ENCODE results near the gene TNFRSF1A. TPM values are rescaled to one million over a fixed set of nuclear protein-coding genes. Genes with fewer than 3 reads are reported as not detected.
A peak's percentile ranks its signal among the peaks of the same experiment; 100 is the strongest.

The TNFRSF1A gene
- total and polyA plus RNA-seq, 11 donors, result 23.7 to 141 (median 54.2) TPM

DNA sequence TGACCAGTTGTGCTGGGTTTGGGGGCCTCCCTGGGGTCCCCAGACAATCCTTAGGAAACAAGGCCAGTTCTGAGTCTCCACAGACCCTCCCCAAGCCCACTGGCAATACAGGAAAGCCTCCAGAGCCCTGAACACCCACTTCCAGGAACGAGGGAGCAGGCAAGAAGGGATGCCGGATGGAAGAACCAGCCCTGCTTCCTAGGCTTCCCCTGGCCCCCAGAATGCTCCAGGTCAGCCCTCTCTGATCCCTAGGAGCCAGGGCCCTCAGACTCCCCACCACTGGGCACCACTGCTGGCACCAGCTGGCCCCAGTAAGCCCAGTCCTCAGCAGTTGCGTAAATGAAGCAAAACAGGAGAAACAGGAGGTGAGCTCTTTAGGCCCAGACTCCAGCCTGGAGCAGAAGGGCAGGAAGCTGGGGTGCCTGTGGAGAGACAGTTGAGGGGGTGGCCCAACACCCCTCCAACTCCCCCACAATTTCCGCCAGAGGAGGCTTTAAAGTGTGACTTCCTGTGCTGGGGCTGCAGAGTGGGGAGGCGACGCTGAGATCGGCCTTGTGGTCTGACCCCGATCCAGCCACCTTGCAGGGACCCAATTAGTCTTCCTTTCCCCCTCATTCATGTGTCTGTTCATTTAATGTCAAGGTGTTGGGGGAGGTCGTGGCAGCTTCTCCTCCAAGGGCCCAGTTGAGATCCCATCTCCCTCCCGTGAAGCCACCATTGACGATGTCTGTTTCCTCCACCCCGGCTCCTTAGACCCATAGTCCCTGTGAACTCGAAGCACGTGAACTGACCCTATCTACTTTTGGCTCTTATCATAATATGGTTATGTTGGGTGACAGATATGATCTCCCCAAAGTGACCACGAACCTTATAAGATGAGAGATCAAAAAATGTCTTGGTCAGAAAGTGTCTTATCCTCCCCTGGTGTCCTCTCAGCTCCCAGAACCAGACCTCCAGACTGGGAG lies 4.7 kb downstream of the TNFRSF1A start:
- no peak for ATAC-seq

DNA sequence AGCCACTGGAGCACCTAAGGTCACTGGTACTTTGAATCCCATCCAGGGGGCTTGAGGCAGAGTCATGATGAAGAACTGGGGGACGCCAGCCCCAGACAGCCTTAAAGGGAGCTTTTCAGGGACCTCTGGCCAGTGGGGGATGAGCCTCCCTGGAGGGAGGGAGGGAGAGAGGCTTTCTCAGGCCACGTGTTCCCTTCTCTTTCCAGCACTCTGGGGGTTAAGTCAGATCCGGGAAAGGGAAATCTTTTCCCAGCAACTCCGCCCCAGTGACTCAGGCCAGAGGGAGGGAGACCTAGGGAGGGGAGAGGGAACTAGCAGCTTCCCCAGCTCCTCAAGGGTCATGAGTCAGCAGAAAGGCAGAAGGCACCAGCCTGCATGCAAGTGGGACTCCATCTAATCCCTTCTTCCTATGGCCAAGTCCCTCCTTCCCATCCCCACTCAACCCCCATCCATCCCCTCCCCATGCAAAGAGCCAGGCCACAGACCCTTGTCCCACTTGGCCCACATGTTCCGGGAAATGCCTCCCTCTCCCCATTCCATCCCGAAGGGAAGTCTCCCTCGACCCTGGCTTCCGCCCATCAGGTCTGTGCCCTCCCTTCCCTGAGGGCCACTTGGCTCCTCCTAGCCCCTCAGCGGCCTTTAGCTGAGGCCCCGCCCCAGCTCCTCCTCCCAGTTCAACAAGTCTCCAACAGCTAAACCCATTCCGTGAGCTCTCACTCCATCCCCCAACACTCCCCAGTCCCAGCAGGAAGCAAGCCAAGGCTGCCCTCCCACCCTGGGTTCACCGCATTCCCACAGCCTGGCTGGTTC lies 5.6 kb downstream of the TNFRSF1A start:
- no peaks in the 10 kb centered on the region for H3K9me3 ChIP-seq
- H3K36me3 ChIP-seq, result peaks cover 0 to 54% (median 34%) of the 10 kb centered on the region in 9 donors
- no peaks in the 10 kb centered on the region for H3K27me3 ChIP-seq
- ATAC-seq (peak; percentile 72 to 88 (median 84)), DNase-seq (peak; percentile 91 to 97 (median 95))
- peak overlapping the region; percentile 86 to 100 (median 98) for H3K27ac ChIP-seq
- intact Hi-C loops (cut with DNase I), result loop anchor here in 9 of 10 donors (2.0 to 10.0 kb wide), 7 partner anchors 41 to 201 kb away; partner anchors contain the start of genes GAPDH (in 5 of the 9), LTBR (in 4 of the 9) and SCNN1A (in 2 of the 9)
- H3K4me3 ChIP-seq, result peak overlapping the region; percentile 22 to 100 (median 82)
- H3K4me1 ChIP-seq, result peaks cover 6 to 88% (median 67%) of the 10 kb centered on the region in 12 donors
- TF ChIP-seq POLR2A (IDR thresholded peaks at IDR 0.05), result peak in 1 of 2 donors; percentile 77
- TF ChIP-seq, protein P1, sequence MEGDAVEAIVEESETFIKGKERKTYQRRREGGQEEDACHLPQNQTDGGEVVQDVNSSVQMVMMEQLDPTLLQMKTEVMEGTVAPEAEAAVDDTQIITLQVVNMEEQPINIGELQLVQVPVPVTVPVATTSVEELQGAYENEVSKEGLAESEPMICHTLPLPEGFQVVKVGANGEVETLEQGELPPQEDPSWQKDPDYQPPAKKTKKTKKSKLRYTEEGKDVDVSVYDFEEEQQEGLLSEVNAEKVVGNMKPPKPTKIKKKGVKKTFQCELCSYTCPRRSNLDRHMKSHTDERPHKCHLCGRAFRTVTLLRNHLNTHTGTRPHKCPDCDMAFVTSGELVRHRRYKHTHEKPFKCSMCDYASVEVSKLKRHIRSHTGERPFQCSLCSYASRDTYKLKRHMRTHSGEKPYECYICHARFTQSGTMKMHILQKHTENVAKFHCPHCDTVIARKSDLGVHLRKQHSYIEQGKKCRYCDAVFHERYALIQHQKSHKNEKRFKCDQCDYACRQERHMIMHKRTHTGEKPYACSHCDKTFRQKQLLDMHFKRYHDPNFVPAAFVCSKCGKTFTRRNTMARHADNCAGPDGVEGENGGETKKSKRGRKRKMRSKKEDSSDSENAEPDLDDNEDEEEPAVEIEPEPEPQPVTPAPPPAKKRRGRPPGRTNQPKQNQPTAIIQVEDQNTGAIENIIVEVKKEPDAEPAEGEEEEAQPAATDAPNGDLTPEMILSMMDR (IDR thresholded peaks at IDR 0.05), result no peak
- 5 to 17% (median 9%) methylated on average over 9 to 12 of the region's 12 CpGs for WGBS, 4 donors

More for the DNA sequence above, 4.7 kb downstream of the TNFRSF1A start:
- 34 to 43% (median 40%) methylated on average over 15 of the region's 15 CpGs for WGBS, 4 donors
- intact Hi-C loops (cut with DNase I), result loop anchor here in 9 of 10 donors (2.0 to 10.0 kb wide), 7 partner anchors 40 to 200 kb away; partner anchors contain the start of genes GAPDH (in 5 of the 9), LTBR (in 4 of the 9) and SCNN1A (in 2 of the 9)
- H3K4me3 ChIP-seq, result peak overlapping the region; percentile 15 to 100 (median 82)
- H3K4me1 ChIP-seq, result peaks cover 6 to 87% (median 66%) of the 10 kb centered on the region in 12 donors
- no peaks in the 10 kb centered on the region for H3K27me3 ChIP-seq
- H3K27ac ChIP-seq, result peak overlapping the region; percentile 86 to 100 (median 98)
- H3K36me3 ChIP-seq, result peaks cover 0 to 46% (median 26%) of the 10 kb centered on the region in 9 donors
- peak in 2 of 5 donors; percentile 58 to 68 for DNase-seq
- TF ChIP-seq POLR2A (IDR thresholded peaks at IDR 0.05), result no peak
- TF ChIP-seq, protein P1 (IDR thresholded peaks at IDR 0.05), result no peak
- no peaks in the 10 kb centered on the region for H3K9me3 ChIP-seq

DNA sequence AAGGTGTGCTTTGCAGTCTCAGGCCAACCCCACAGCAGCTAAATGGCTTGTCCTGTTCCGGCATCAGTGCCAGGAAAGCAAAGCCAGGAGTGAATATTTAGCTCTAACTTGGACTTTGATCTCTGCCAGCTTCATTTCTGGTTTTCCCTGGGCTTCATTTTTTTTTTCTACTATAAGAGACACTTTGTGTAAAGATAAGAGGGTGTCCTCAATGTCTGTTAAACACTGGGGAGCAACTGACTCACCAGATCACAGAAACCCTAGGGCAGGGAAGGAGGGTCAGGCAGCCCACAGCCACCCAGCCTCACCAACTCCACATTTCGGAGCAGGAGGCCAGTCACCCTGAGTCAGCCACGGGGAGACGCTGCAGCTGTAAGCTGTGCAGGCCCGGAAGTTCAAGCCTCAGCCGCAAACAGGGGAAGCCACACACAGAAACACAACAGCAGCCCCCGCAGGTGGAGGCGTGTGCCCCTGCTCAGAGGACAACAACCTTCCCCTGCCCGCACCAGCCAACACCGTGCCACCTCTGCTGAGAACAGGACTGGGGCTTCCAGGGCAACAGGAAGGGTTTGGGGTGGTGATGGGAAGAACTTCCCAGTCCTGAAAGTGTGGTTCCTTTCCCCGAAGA lies 6.3 kb downstream of the TNFRSF1A start:
- peak; percentile 78 to 91 (median 82) for DNase-seq
- no peaks in the 10 kb centered on the region for H3K27me3 ChIP-seq
- no peaks in the 10 kb centered on the region for H3K9me3 ChIP-seq
- peaks cover 0 to 62% (median 42%) of the 10 kb centered on the region in 9 donors for H3K36me3 ChIP-seq
- intact Hi-C loops (cut with DNase I), result loop anchor here in 9 of 10 donors (2.0 to 10.0 kb wide), 8 partner anchors 29 to 202 kb away; partner anchors contain the start of genes GAPDH (in 5 of the 9), LTBR (in 4 of the 9) and SCNN1A (in 2 of the 9)
- TF ChIP-seq POLR2A (IDR thresholded peaks at IDR 0.05), result no peak
- TF ChIP-seq, protein P1 (IDR thresholded peaks at IDR 0.05), result peak in 11 of 12 donors; percentile 25 to 68 (median 50)
- peaks cover 6 to 87% (median 67%) of the 10 kb centered on the region in 12 donors for H3K4me1 ChIP-seq
- H3K4me3 ChIP-seq, result peak overlapping the region in 11 of 12 donors; percentile 27 to 100 (median 82)
- WGBS, 4 donors, result 0 to 19% (median 12%) methylated on average over 10 to 11 of the region's 11 CpGs
- H3K27ac ChIP-seq, result peak overlapping the region; percentile 86 to 100 (median 98)
- peak; percentile 43 to 63 (median 52) for ATAC-seq
